Measurements from ENCODE around the gene LCP1.

DNA sequence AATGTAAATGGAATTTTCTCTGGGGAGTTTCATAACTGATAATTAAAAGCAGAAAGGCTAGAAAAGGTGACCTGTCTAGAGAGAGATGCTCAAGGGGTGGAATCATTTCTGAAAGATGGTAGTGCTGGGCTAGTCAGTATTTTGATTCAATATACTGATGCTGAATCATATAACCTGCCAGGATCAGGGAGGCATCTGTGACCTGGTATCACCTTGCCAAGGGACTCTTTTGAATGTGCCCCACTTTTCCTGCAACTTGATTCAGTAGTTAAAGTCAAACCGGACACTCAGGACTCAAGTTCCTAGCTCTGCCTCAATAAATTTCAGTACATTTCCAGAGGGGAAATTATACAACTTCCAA, 15.8 kb downstream of the LCP1 start:
- no peak for TF ChIP-seq POLR2A (IDR thresholded peaks at IDR 0.05; ENCODE audit: low read length)
- TF ChIP-seq GATA1 (IDR thresholded peaks at IDR 0.05; ENCODE audit: low read depth, low read length): no peak

All from erythroblast (primary cell).